OCI-LY3 (cell line): ENCODE data around the gene RANBP3.
"Not testable (repeated sequence)": the region's sequence is repeated elsewhere in the genome, so short reads cannot be mapped to it uniquely, and the experiment has no call there.

Experiments
- H2AFZ ChIP-seq: fragments of 200-600, 300-600 bp; shearing (Covaris generic); 2 replicates; pipeline ENCODE4 v1.6.0; 2014; ENCODE audit warnings: antibody characterized with exemption, low read depth, low read length
- H3K27ac ChIP-seq: fragments of 200-600, 300-600 bp; sonication (generic); 2 replicates; pipeline ENCODE4 v1.5.1; 2014; ENCODE audit warnings: mild to moderate bottlenecking, low read length, moderate library complexity, mixed read lengths
- H3K27me3 ChIP-seq: fragments of 200-600, 300-600 bp; sonication (generic); 2 replicates; pipeline ENCODE4 v1.6.1; 2014; ENCODE audit warnings: low read depth, low read length, mixed read lengths
- H3K36me3 ChIP-seq: fragments of 200-600, 300-600 bp; sonication (generic); replicated peaks from 2 replicates; pipeline ENCODE3; 2014; ENCODE audit warnings: low read depth, low read length, mixed read lengths
- H3K4me1 ChIP-seq: fragments of 300-600, 200-600 bp; sonication (generic); 2 replicates; pipeline ENCODE4 v1.6.1; 2014; ENCODE audit warnings: low read length, mixed read lengths
- H3K4me2 ChIP-seq: fragments of 200-600, 300-600 bp; sonication (generic); 2 replicates; pipeline ENCODE4 v1.6.1; 2014; ENCODE audit warnings: low read length, mixed read lengths
- H3K4me3 ChIP-seq: fragments of 300-600, 200-600 bp; sonication (generic); 2 replicates; pipeline ENCODE4 v1.5.1; 2014; ENCODE audit warnings: antibody characterized with exemption, mild to moderate bottlenecking, low read length, moderate library complexity
- H3K79me2 ChIP-seq: fragments of 300-600, 200-600 bp; shearing (Covaris generic); 2 replicates; pipeline ENCODE4 v1.6.1; 2014; ENCODE audit warnings: mild to moderate bottlenecking, low read length, mixed read lengths
- H3K9ac ChIP-seq: fragments of 300-600, 200-600 bp; shearing (Covaris generic); 2 replicates; pipeline ENCODE4 v1.6.0; 2014; ENCODE audit warnings: mild to moderate bottlenecking, low read length, moderate library complexity
- H3K9me3 ChIP-seq: fragments of 200-600, 300-600 bp; shearing (Covaris generic); 2 replicates; pipeline ENCODE4 v1.6.1; 2014; ENCODE audit warnings: low read length, mixed read lengths; ENCODE audit not compliant: insufficient read depth
- H4K20me1 ChIP-seq: fragments of 200-600, 300-600 bp; sonication (generic); 2 replicates; pipeline ENCODE4 v1.6.1; 2016; ENCODE audit warnings: low read length, mixed read lengths; ENCODE audit not compliant: insufficient read depth
- CTCF ChIP-seq: fragments of 200-600, 300-600 bp; sonication (generic); IDR thresholded peaks from 2 replicates; pipeline ENCODE4 v1.5.1; 2014; ENCODE audit warnings: antibody characterized with exemption, low read length, low read depth
- EZH2phosphoT487 ChIP-seq: fragments of 200-600 bp; shearing (Covaris generic); IDR thresholded peaks from 2 replicates; pipeline ENCODE4 v1.6.1; 2018; ENCODE audit warnings: antibody characterized with exemption, mixed run types, low read depth

RANBP3 gene

GRCh38 chr19:5877427-5877826, 100.5 kb downstream of the RANBP3 start:
- Histone ChIP-seq H4K20me1 (no peaks in the 10 kb centered on the region), H3K27ac (no peak overlapping the region), H3K79me2 (no peaks in the 10 kb centered on the region), H3K27me3 (peaks cover 15% of the 10 kb centered on the region), H2AFZ (no peak overlapping the region), H3K9ac (no peak overlapping the region), H3K9me3 (no peaks in the 10 kb centered on the region), H3K4me3 (no peak overlapping the region), H3K4me2 (no peak overlapping the region), H3K36me3 (no peaks in the 10 kb centered on the region), H3K4me1 (no peaks in the 10 kb centered on the region)
- TF ChIP-seq CTCF (no peak), EZH2phosphoT487 (no peak)

- H2AFZ ChIP-seq, H3K27me3 ChIP-seq, H3K27ac ChIP-seq, H3K4me2 ChIP-seq, H3K79me2 ChIP-seq, H4K20me1 ChIP-seq, H3K9me3 ChIP-seq, H3K4me3 ChIP-seq, H3K36me3 ChIP-seq, H3K4me1 ChIP-seq, H3K9ac ChIP-seq: not testable (repeated sequence)
Measured at GRCh38 chr19:5874496-5874895, 103.4 kb downstream of the RANBP3 start.

GRCh38 chr19:5873617-5874199, 104.2 kb downstream of the RANBP3 start:
- Histone ChIP-seq H2AFZ (no peak overlapping the region), H3K36me3 (no peaks in the 10 kb centered on the region), H3K79me2 (no peaks in the 10 kb centered on the region), H3K27ac (no peak overlapping the region), H3K9ac (no peak overlapping the region), H4K20me1 (no peaks in the 10 kb centered on the region), H3K27me3 (no peaks in the 10 kb centered on the region), H3K4me2 (no peak overlapping the region), H3K4me1 (no peaks in the 10 kb centered on the region), H3K4me3 (no peak overlapping the region), H3K9me3 (no peaks in the 10 kb centered on the region)
- no peak for TF ChIP-seq EZH2phosphoT487
- TF ChIP-seq CTCF = no peak

- H2AFZ ChIP-seq = no peak overlapping the region
- H3K9ac ChIP-seq = no peak overlapping the region
- H3K79me2 ChIP-seq = no peaks in the 10 kb centered on the region
- H3K27ac ChIP-seq = no peak overlapping the region
- H3K4me3 ChIP-seq = no peak overlapping the region
- no peaks in the 10 kb centered on the region for H3K4me1 ChIP-seq
- H3K27me3 ChIP-seq = no peaks in the 10 kb centered on the region; the same call in 1 of the 2 replicates
- no peak overlapping the region for H3K4me2 ChIP-seq
- no peak for TF ChIP-seq CTCF
- TF ChIP-seq EZH2phosphoT487 = no peak
- H3K9me3 ChIP-seq = no peaks in the 10 kb centered on the region
- no peaks in the 10 kb centered on the region for H3K36me3 ChIP-seq
- no peaks in the 10 kb centered on the region for H4K20me1 ChIP-seq
Measured at GRCh38 chr19:5870986-5871394, 107.0 kb downstream of the RANBP3 start.
